T-helper 2 cell treated with Interferon-gamma antibody and Interleukin-4, amounts not matched to agents 5 μg/mL and 100 μg/mL, for 36 hours (primary cell): ENCODE data around the gene MOB2.
"Not testable (repeated sequence)": the region's sequence is repeated elsewhere in the genome, so short reads cannot be mapped to it uniquely, and the experiment has no call there.

Experiments
- DNase-seq: peaks from one replicate; pipeline ENCODE4 v3.0.0; 2021; ENCODE audit warnings: low spot score
- H3K27ac Mint-ChIP-seq: one replicate; pipeline ENCODE4 v1.8.0; 2021; ENCODE audit warnings: mild to moderate bottlenecking, mixed read lengths
- H3K27me3 Mint-ChIP-seq: one replicate; pipeline ENCODE4 v1.8.0; 2021; ENCODE audit warnings: low read depth, mixed read lengths
- H3K36me3 Mint-ChIP-seq: one replicate; pipeline ENCODE4 v1.8.0; 2021; ENCODE audit warnings: low read depth, mixed read lengths
- H3K4me1 Mint-ChIP-seq: one replicate; pipeline ENCODE4 v1.8.0; 2021; ENCODE audit warnings: low read depth, mixed read lengths
- H3K4me3 Mint-ChIP-seq: one replicate; pipeline ENCODE4 v1.8.0; 2022; ENCODE audit warnings: mild to moderate bottlenecking, moderate library complexity, mixed read lengths
- H3K9me3 Mint-ChIP-seq: one replicate; pipeline ENCODE4 v1.8.0; 2021; ENCODE audit warnings: mixed read lengths

Gene MOB2

GRCh38 chr11:1513326-1514296 is 27.0 kb upstream of the MOB2 start:
- Mint-ChIP-seq H3K27me3 (no peaks in the 10 kb centered on the region), H3K36me3 (peaks cover 3% of the 10 kb centered on the region), H3K9me3 (no peaks in the 10 kb centered on the region), H3K27ac (no peak overlapping the region), H3K4me1 (peaks cover 6% of the 10 kb centered on the region), H3K4me3 (no peak overlapping the region)
- DNase-seq = no peak

- H3K27ac Mint-ChIP-seq, H3K27me3 Mint-ChIP-seq, H3K36me3 Mint-ChIP-seq, DNase-seq, H3K9me3 Mint-ChIP-seq, H3K4me3 Mint-ChIP-seq, H3K4me1 Mint-ChIP-seq: not testable (repeated sequence)
These were observed 26.1 kb upstream of the MOB2 start for GRCh38 chr11:1512531-1513258.

GRCh38 chr11:1511937-1512496 is 25.4 kb upstream of the MOB2 start:
- H3K36me3 Mint-ChIP-seq = peaks cover 3% of the 10 kb centered on the region
- H3K9me3 Mint-ChIP-seq = no peaks in the 10 kb centered on the region
- no peaks in the 10 kb centered on the region for H3K27me3 Mint-ChIP-seq
- no peak overlapping the region for H3K27ac Mint-ChIP-seq
- H3K4me3 Mint-ChIP-seq = no peak overlapping the region
- DNase-seq = no peak
- H3K4me1 Mint-ChIP-seq = peaks cover 6% of the 10 kb centered on the region

GRCh38 chr11:1510928-1511327 is 24.3 kb upstream of the MOB2 start:
- Mint-ChIP-seq H3K9me3 (no peaks in the 10 kb centered on the region), H3K27me3 (no peaks in the 10 kb centered on the region), H3K36me3 (peaks cover 3% of the 10 kb centered on the region), H3K27ac (no peak overlapping the region), H3K4me1 (peaks cover 6% of the 10 kb centered on the region), H3K4me3 (no peak overlapping the region)
- no peak for DNase-seq

GRCh38 chr11:1510351-1510750 is 23.8 kb upstream of the MOB2 start:
- not testable (repeated sequence) for H3K27ac Mint-ChIP-seq, H3K4me1 Mint-ChIP-seq, DNase-seq, H3K27me3 Mint-ChIP-seq, H3K4me3 Mint-ChIP-seq, H3K9me3 Mint-ChIP-seq, H3K36me3 Mint-ChIP-seq

- no peaks in the 10 kb centered on the region for H3K9me3 Mint-ChIP-seq
- H3K4me3 Mint-ChIP-seq = no peak overlapping the region
- no peak overlapping the region for H3K27ac Mint-ChIP-seq
These were observed 23.2 kb upstream of the MOB2 start for GRCh38 chr11:1509626-1510255.

GRCh38 chr11:1508986-1509385 is 22.4 kb upstream of the MOB2 start:
- Mint-ChIP-seq H3K4me1 (peaks cover 6% of the 10 kb centered on the region), H3K4me3 (no peak overlapping the region), H3K9me3 (no peaks in the 10 kb centered on the region), H3K36me3 (peaks cover 3% of the 10 kb centered on the region), H3K27me3 (no peaks in the 10 kb centered on the region), H3K27ac (no peak overlapping the region)
- DNase-seq = no peak

More at GRCh38 chr11:1509626-1510255, 23.2 kb upstream of the MOB2 start:
- Mint-ChIP-seq H3K36me3 (peaks cover 3% of the 10 kb centered on the region), H3K27me3 (no peaks in the 10 kb centered on the region), H3K4me1 (peaks cover 6% of the 10 kb centered on the region)
- no peak for DNase-seq

GRCh38 chr11:1508491-1508891 is 21.9 kb upstream of the MOB2 start:
- H3K36me3 Mint-ChIP-seq = peaks cover 2% of the 10 kb centered on the region
- no peak overlapping the region for H3K27ac Mint-ChIP-seq
- H3K4me3 Mint-ChIP-seq = no peak overlapping the region
- no peaks in the 10 kb centered on the region for H3K27me3 Mint-ChIP-seq
- peaks cover 4% of the 10 kb centered on the region for H3K4me1 Mint-ChIP-seq
- no peak for DNase-seq
- H3K9me3 Mint-ChIP-seq = no peaks in the 10 kb centered on the region

- Mint-ChIP-seq H3K4me3 (no peak overlapping the region), H3K4me1 (peaks cover 2% of the 10 kb centered on the region), H3K27ac (no peak overlapping the region), H3K27me3 (no peaks in the 10 kb centered on the region), H3K9me3 (no peaks in the 10 kb centered on the region), H3K36me3 (no peaks in the 10 kb centered on the region)
- no peak for DNase-seq
These were observed 21.0 kb upstream of the MOB2 start for GRCh38 chr11:1507381-1508140.

GRCh38 chr11:1506981-1507380 is 20.4 kb upstream of the MOB2 start:
- no peaks in the 10 kb centered on the region for H3K4me1 Mint-ChIP-seq
- H3K9me3 Mint-ChIP-seq = no peaks in the 10 kb centered on the region
- no peak overlapping the region for H3K4me3 Mint-ChIP-seq
- no peaks in the 10 kb centered on the region for H3K36me3 Mint-ChIP-seq
- H3K27me3 Mint-ChIP-seq = no peaks in the 10 kb centered on the region
- no peak for DNase-seq
- no peak overlapping the region for H3K27ac Mint-ChIP-seq

GRCh38 chr11:1505480-1505879 is 18.9 kb upstream of the MOB2 start:
- Mint-ChIP-seq H3K4me1 (no peaks in the 10 kb centered on the region), H3K36me3 (peaks cover 2% of the 10 kb centered on the region), H3K27ac (no peak overlapping the region), H3K4me3 (no peak overlapping the region), H3K9me3 (no peaks in the 10 kb centered on the region), H3K27me3 (no peaks in the 10 kb centered on the region)
- DNase-seq = no peak

GRCh38 chr11:1504581-1505290 is 18.2 kb upstream of the MOB2 start:
- no peak for DNase-seq
- Mint-ChIP-seq H3K9me3 (no peaks in the 10 kb centered on the region), H3K27me3 (no peaks in the 10 kb centered on the region), H3K4me3 (no peak overlapping the region), H3K4me1 (no peaks in the 10 kb centered on the region), H3K36me3 (peaks cover 2% of the 10 kb centered on the region), H3K27ac (no peak overlapping the region)

GRCh38 chr11:1504138-1504537 is 17.6 kb upstream of the MOB2 start:
- Mint-ChIP-seq H3K9me3 (no peaks in the 10 kb centered on the region), H3K4me3 (no peak overlapping the region), H3K4me1 (no peaks in the 10 kb centered on the region), H3K27ac (no peak overlapping the region), H3K36me3 (peaks cover 2% of the 10 kb centered on the region), H3K27me3 (no peaks in the 10 kb centered on the region)
- no peak for DNase-seq
